ENCODE measurements around the gene UTP15.

Gene UTP15

DNA sequence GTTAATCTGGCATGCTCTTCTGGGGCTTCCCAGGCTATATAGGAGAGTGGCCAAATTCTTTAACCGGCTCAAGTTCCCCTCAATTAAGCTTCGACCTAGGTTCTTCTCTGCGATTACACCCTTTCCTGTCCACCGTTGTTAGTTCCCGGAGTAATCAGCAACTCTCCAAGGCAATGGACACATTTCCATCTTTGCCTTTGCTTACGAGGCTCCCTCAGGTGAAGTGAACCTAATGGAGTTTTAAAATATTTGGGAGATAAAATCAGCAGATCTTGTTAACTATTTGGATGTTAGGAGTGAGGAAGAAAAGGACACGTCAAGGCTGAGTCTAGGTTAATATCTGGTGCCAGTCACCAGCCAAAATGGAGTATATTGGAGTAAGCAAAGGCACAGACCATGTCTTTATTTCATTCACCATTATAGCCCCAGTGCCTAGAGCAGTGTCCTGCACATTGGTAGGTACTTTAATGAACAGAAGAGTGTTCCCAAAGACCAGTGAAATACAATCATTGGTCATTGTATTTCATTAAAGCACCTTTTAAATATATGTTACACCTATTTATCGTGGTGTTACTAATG lies 515 bp downstream of the UTP15 start:
- no peak for DNase-seq

DNA sequence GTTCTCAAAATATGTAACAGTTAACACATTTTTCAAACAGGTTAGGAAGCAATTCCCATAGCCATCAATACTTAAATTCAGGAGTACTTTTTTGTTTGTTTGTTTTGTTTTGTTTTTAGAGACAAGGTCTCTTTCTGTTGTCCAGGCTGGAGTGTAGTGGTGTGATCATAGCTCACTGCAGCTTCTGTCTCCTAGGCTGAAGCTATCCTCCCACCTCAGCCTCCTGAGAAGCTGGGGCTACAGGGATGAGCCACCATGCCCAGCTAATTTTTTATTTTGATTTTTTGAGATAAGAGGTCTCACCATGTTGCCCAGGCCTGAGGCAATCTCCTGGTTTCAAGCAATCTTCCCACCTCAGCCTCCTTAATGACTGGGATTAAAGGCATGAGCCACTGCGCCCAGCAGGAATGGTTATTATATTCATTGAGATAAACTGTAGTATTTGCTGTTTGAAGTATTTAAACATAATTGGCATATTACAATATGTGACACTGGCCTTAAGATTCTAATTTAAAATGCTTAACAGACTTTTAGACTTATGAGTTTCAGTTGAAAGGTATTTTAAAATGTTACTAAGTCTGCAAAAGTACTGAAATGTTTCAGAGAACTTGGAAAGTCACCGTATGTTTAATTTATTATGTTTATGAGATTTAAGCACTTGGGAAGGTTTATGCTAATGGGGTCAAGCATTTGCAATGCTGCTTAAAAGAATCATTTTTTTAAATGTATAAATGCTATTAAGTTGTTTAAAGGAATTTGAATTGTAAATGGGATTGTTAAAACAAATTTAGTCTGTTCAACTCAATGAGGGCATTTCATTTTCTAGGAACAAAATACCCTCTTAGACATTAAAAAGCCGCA lies 17.0 kb downstream of the UTP15 start:
- no peak for DNase-seq

DNA sequence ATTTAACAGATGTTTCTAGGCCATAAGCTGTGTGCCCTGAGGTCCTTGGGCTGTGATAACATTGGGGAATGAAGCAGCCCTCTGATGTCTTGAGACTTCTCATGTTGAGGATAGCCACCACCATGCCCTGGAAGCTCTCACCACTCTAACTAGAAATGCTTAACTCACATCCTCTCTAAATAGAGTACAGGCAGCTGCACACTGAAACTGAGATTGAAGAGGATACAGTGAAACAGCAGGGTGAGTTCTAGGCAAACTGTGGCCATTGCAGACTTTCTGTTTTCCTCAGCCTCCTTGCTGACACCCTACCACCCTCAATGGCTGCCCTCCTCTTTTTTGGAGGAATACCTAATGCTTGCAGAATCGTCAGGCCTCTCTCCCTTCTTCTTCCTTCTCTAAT lies 22.4 kb downstream of the UTP15 start:
- no peak for DNase-seq

DNA sequence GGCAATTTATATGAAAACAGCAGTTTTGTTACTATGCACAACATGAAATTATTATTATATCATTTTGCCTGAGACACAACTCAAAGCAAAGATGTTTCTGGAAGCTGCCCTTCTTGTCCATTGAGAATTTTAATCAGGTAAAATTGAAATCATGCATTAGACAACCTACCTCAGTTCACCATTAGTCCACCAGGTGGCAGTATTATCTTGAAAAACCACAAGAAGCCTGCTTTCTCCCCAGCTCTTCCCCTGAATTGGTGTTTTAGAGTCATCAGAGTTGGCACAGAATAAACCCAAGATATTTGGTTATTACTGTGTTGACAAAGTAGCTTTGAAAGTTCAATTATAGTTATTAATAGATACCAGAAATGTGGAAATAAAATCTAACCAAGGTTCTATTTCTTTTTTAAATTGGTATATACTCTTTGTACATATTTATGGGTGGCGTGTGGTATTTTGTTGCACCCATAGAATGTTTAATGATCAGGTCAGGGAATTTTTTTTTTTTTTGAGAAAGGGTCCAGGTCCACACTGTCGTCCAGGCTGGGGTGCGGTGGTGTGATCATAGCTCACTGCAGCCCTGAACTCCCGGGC lies 25.7 kb downstream of the UTP15 start:
- peak; percentile 50 to 69 for DNase-seq

DNA sequence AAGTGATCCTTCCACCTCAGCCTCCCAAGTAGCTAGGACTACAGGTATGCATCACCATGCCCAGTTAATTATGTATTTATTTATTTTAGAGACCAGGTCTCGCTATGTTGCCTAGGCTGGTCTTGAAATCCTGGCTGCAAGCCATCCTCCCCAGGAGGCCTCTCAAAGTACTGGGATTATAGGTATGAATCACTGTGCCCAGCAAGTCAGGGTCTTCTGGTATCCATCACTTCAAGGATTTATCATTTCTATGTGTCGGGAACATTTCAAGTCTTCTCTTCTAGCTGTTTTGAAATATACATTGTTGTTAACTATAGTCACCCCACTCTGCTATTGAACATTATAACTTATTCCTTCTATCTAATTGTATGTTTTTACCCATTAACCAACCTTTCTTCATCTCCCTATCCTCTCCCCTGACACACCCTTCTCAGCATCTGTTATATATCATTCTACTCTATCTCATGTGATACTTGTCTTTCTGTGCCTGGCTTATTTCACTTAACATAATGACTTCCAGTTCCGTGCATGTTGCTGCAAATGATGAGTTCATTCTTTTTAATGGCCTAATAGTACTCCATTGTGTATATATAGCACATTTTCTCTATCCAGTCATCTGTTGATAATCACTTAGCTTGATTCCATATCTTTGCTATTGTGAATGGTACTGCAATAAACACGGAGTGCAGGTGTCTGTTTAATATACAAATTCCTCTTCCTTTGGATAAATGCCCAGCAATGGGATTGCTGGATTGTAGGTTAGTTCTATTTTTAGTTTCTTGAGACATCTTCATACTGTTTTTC lies 26.4 kb downstream of the UTP15 start:
- no peak for DNase-seq

DNA sequence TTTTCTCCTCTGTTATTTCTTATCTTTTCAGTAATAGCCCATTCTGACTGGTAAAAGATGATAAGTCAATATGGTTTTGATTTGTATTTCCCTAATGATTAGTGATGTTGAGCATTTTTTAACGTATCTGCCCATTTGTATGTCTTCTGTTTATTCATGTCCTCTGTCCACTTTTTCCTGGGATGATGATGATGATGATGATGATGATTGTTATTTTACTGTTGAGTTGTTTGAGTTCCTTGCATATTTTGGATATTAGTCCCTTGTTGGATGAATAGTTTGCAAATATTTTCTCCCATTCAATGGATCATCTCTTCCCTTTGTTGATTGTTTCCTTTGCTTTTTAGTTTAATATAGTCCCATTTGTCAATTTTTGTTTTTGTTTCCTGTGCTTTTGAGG lies 27.0 kb downstream of the UTP15 start:
- no peak for DNase-seq

DNA sequence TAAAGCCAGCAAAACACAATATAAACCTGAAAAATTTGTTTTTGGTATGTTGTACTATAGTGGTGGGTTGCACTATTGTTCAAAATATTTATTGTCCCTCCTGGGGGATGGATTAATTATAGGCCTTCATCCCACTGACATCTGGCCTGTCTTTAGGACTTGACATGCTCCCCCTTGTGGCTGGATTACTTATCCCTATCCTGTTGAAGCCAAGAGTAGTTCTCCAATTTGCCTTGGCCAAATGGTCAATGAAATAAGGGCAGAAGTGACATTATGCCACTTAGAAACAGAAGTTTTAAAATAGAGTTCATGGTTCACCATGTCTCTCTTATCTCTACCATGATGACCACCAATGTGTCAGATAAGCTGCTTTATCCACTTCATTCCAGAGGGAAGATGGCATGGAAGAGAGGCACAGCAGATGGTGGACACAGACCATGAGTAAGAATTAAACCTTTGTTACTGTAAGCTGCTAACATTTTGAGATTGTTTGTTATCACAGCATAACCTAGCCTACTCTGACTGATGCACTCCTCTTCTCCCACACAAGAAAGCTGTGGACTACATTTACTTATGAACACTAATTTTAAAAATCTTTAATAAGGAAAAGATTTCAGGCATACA lies 31.3 kb downstream of the UTP15 start:
- DNase-seq = peak; percentile 48 to 75

DNA sequence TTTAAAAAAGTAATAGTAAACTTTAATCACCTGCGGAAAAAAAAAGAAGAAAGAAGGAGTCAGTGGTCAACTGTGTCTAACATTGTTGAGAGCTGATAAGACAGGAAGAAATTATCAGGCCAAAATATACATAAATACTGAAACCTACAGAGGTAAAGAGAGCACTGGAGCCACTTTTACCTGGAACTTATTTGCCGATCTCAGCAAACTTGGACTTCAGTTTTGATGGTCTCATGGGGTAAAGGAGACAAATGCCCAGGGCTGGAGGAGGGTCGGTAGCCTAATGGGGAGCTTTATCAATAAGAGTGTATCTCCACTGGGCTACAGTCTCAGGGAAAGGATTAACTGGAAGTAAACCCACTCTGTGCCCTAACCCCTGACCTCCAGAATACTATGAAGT lies 33.8 kb downstream of the UTP15 start:
- DNase-seq = no peak

DNA sequence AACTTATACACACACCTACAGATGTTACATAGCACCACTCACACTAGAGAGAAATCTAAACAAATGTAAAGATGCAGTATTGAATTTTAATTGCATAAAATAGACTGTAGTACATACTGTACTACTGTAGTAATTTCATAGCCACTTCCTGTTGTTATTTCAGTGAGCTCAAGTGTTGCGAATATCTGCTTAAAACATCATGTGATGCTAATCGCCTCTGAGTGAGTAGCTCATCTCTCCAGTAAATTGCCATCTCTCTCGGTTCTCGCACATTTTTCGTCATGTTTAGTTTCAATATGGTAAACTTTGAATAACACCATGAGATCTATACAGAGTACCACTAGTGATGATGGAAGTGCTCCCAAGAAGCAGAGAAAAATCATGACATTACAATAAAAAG lies 38.5 kb downstream of the UTP15 start:
- no peak for DNase-seq

DNA sequence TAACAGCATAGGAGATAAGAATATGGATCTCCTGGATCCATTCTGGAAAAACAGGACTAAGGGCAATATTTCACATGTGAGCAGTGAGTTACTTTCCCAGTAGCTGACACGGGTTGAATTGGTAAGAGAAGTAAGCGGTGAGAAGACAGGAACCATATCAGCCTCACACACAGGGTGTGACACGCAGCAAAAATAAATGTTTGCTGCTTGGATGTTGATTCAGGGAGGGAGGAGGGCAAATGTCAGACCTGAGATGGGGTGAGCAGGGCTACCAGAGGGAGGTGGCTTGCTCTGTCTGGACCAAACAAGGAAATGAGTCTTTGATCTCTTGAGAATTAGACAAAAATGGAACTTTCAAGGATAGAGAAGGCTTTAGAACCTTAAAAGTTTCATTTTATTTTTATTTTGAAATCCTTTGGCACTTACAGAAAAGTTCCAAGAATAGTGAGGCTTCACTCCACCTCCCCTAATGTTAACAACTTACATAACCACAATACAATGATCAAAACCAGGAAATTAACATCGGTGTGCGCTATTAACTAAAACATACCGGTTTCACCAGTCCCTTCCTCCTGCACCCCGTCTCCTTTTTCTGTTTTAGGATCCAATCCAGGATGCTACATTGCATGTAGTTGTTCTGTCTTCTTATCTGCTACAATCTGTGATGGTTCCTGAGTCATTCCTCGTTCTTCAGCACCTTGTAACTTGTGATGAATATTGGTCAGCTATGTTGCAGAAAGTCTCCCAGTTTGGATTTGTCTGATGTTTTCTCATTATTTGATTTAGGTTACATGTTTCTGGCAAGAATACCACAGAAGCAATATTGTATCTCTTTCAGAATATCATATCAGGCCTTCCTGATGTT lies 39.9 kb downstream of the UTP15 start:
- no peak for DNase-seq

DNA sequence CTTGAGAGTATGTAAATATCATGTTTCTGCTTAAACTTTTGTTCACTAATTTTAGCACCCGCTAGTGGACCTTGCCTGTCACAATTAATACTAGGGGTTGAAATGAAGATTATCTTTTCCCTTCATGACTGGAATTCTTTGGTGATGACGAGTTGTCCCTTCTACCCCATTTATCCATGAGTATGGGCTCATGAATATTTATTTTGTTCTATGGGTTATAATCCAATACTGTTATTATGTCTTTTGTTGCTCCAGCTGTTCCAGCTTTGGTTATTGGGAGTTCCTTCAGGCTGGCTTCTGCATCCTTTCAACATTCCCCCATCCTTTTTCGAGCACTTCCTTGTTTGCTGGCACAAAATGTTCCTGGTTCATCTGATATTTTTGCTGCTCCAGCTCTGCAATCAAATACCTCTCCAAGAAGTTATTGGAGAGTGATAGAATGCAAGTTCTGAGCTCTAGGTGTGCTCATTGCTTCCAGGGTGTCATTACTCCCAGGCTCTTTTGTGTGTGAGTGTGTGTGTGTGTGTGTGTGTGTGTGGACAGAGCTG lies 40.7 kb downstream of the UTP15 start:
- no peak for DNase-seq

DNA sequence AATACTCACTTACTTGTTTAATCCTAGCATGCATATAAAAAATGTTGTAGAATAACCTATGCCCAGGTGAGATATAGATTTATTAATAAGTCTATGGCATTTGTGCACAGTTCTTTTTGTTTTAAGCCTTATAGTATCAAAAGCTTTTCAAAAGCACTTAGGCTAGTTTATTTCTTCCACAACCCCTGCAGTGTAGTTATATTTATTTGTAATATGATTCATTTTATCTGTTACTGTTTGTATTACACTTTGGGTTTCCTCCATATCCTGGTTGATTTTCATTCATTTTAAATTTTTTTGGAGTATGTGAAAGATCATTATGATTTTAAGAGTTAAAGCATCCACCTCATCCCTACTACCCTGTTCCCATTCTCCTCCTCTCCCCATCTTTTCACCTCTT lies 41.7 kb downstream of the UTP15 start:
- no peak for DNase-seq

DNA sequence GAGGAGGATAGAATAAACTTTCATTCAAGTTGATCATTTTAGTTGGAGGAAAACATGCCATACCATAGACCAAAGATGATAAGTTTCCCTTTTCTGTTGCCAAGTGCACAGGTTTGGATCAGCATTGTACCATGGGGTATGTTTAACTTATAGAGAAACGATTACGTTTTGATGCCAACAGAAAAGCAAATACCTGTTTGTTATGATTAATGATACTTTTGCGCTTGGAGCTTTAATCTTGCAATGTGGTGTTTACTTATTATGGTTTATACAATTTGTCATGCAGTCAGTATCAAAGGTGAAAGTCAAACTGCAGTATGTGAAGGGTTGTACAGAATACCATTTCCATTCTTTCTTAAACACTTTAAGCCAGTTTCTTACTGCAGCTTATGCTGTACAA lies 47.3 kb downstream of the UTP15 start:
- no peak for DNase-seq

DNA sequence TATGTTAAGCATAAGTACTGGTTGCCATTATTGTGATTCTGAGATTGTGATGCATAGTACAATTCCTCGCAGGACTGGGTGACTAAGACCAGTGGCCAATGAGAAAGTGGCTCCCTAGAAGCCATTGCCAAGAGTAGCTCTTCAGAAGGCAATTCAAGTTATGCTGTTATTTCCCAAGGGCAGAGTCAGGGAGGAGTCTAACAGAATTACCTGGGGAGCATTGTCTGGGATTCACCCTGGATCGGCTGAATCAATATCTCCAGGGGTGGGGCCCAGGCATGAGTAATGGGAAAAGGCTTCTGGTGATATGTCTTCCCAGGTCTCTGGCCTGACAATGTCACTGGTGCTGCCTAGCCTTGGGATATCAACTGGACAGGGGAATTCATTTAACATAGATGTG lies 49.5 kb downstream of the UTP15 start:
- DNase-seq = no peak

DNA sequence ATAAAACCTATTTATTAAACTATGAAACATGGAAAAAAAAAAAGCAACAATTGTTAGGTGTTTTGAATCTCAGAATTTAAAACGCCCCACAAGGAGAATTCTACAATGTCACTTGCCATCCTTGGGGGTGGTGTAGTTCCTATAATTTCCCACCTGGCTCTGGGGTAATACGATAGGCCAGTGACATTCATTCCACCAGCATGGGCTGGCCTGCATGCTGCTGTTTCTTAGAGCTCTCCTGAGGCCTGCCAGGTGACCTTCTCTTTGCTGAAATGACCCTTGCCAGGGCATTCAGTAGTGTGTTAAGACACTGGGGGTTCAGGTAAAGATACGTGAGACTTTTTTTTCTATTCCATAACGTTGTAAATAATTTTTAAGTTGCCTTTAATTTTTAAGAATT lies 50.4 kb downstream of the UTP15 start:
- no peak for DNase-seq

DNA sequence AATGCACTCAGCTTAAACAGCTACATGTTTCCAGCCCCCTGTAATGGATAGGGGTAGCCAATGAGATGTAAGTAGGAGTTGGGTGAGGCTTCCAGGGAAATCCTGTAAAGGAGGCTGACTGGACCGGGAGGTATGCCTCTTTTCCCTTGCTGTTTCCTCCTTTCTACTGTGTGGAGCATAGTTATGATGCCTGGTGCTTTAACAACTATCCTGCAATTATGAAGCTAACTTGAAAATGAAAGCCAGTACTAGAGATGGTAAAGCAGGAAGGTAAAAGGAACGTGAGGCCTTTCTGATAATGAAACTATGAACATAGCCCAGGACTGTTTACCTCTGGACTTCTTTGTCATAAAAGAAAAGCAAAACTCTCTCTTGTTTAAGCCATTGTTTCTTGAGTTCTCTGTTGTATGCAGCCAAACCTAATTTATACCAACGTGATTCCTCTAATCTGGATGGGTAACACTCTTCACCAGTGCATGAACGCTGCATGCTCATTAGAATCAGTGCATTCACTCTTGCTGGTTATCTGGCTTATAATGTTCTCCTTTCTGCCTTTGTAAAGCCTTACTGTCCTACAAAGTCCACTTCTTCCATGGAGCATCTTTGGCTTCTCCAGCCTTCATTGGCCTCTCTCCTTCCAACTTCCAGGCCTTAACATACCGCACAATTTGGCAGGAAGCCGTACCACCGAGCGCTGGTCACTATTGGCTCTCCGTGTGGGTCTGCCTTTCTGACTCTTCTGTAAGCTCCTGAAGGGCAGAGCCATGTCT lies 52.2 kb downstream of the UTP15 start:
- no peak for DNase-seq

DNA sequence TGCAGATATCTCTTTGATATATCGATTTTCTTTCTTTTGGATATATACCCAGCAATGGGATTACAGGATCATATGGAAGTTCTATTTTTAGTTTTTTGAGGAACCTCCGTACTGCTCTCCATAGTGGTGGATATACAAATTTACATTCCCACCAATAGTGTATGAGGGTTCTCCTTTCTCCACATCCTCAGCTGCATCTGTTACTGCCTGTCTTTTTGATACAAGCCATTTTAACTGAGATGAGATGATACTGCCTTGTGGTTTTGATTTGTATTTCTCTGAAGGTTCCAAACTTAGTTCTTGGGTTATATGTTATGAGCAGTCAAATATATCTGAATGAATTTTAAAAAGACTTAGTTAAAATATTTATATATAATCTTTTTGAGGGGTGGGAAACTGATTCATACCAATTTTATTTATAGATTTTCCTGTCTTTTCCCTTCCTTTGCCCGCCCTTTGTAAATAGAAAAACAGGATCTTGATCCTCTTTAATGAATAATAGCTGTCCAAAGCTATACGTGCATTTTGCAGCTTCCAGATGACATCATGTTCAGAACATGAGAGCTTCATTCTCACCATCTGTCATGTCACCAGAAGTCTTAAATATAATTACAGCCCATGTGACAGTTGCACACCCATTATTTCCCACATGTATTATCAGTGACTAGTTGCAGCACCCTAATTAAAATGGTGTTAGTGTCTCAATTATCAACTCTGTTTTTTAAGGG lies 54.2 kb downstream of the UTP15 start:
- no peak for DNase-seq

DNA sequence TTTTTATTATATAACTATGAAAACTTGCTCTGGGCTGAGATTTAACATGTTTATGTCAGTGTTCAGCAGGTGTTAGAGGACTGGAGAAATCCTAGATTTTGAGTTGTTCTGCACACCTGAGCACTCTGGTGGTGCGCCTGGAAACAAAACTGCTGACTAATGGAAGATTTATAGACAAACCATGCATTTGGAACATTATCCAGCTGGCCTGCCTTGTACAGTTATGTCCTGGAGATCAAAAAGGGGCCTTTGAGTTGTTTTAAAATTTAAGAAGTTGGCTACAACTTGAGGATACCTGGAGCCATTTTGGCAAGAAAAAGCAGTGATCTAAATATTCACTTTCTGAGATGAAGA lies 54.8 kb downstream of the UTP15 start:
- DNase-seq = no peak

DNA sequence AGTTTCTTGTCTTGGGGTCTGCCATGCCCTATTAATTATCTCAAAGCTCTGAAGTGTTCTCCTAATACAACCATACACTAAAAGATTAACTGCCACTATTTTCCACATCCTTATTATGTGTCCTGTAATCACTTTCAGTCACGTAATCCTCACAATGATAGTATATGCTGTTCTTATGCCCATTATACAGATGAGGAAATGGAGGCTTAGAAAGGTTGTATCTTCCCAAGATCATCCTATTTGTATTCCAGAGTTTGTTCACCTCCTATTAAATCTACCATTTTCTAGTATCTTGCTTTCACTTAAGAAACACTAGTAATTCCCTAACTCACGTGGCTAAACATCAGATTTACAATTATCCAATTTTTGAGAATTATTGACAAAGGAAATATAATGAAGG lies 57.5 kb downstream of the UTP15 start:
- DNase-seq = no peak

DNA sequence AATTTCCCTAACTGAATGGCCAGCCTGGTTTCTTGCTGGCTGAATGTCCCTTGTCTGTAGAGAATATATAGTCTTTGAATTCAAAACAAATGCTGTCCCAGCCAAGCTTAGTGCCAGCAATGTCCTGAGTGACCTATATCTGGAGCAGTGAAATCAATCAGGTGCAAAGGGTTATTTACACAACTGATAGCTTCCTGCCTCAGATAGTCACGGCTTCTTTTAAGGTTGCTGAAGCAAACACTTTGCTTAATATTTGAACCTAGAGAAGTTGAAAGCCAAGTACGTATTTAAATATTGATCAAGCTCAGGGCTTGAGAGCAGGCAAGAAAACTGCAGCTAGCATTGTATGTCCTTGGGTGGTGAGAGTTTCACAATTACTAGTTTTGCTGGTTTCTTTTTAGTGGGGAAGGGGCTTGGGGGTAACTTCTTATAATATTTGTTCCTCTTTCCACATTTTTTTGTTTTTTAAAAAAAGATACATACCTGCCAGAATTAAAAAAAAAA lies 58.4 kb downstream of the UTP15 start:
- no peak for DNase-seq

Data from SHP77 (cell line).